HG02981 (cell line): ENCODE results near the gene APOBEC3B.
"Not testable (repeated sequence)": the region's sequence is repeated elsewhere in the genome, so short reads cannot be mapped to it uniquely, and the experiment has no call there.

Experiments
- ATAC-seq: cut with Tn5 transposase; IDR thresholded peaks from one replicate; pipeline ENCODE4 v1.9.1; 2021; ENCODE audit warnings: mild to moderate bottlenecking, moderate library complexity; ENCODE audit not compliant: unreplicated experiment

APOBEC3B gene

GRCh38 chr22:38950527-38951295 lies 31.4 kb upstream of the APOBEC3B start:
- no peak for ATAC-seq

- no peak for ATAC-seq
Measured at GRCh38 chr22:38951734-38952133, 30.4 kb upstream of the APOBEC3B start.

- no peak for ATAC-seq
Measured at GRCh38 chr22:38952281-38952993, 29.7 kb upstream of the APOBEC3B start.

- ATAC-seq, result no peak
Measured at GRCh38 chr22:38953091-38953490, 29.1 kb upstream of the APOBEC3B start.

GRCh38 chr22:38953577-38954413 lies 28.4 kb upstream of the APOBEC3B start:
- peak; percentile 75 for ATAC-seq

GRCh38 chr22:38954414-38955043 lies 27.6 kb upstream of the APOBEC3B start:
- no peak for ATAC-seq

- ATAC-seq, result no peak
Measured at GRCh38 chr22:38955250-38955905, 26.8 kb upstream of the APOBEC3B start.

- no peak for ATAC-seq
Measured at GRCh38 chr22:38955926-38956325, 26.2 kb upstream of the APOBEC3B start.

- no peak for ATAC-seq
Measured at GRCh38 chr22:38956551-38956950, 25.6 kb upstream of the APOBEC3B start.

- no peak for ATAC-seq
Measured at GRCh38 chr22:38957046-38957770, 24.9 kb upstream of the APOBEC3B start, which contains the start of gene APOBEC3A. Gene APOBEC3A (plus strand): TSS chr22:38957609. CDS start chr22:38957692, 83 bp downstream.

GRCh38 chr22:38957808-38958650 lies 24.1 kb upstream of the APOBEC3B start:
- no peak for ATAC-seq

GRCh38 chr22:38958651-38958943 lies 23.6 kb upstream of the APOBEC3B start:
- ATAC-seq, result not testable (repeated sequence)

GRCh38 chr22:38959590-38959989 lies 22.6 kb upstream of the APOBEC3B start:
- ATAC-seq, result no peak

- ATAC-seq, result not testable (repeated sequence)
Measured at GRCh38 chr22:38960673-38961072, 21.5 kb upstream of the APOBEC3B start.

- ATAC-seq, result not testable (repeated sequence)
Measured at GRCh38 chr22:38963291-38963738, 18.8 kb upstream of the APOBEC3B start.

- ATAC-seq, result no peak
Measured at GRCh38 chr22:38963872-38964271, 18.3 kb upstream of the APOBEC3B start.

- no peak for ATAC-seq
Measured at GRCh38 chr22:38964306-38964705, 17.8 kb upstream of the APOBEC3B start.

GRCh38 chr22:38964989-38965388 lies 17.2 kb upstream of the APOBEC3B start:
- ATAC-seq, result no peak
